K562 (cell line): ENCODE data around the gene TSEN54. TPM values are rescaled to one million over a fixed set of nuclear protein-coding genes. Genes with fewer than 3 reads are reported as not detected.

Experiments used
- ATAC-seq: fragments of 200-7000 bp; cut with Tn5 transposase; 3 replicates; pipeline ENCODE4 v1.9.1; 2020; ENCODE audit warnings: moderate library complexity
- BruUV-seq: library from RNA; stranded (reverse); fragments of 400-500 nt; replicated peaks from 2 replicates; lab custom pipeline; 2021; lab: Mats Ljungman, UMichigan
- CTCF ChIA-PET: fragments of 300-600 bp; formaldehyde crosslinking; extraction: SDS; loops from one replicate; lab custom pipeline; 2021; ENCODE audit warnings: low intra/inter-chr PET ratio; lab: Yijun Ruan, JAX
- POLR2A ChIA-PET: fragments of 300-600, 350-650 bp; sonication (Branson Sonifier 250); formaldehyde crosslinking; extraction: SDS; loops from one replicate; lab custom pipeline; 2021; ENCODE audit warnings: antibody characterized with exemption, inconsistent platforms; lab: Yijun Ruan, JAX
- DNase-seq, 4 experiments: peaks; one replicate each; pipeline versions ENCODE4 v3.0.0 to v3.0.0-alpha.2; 2011 to 2018; ENCODE audit warnings: low spot score in 3 of 4, mixed read lengths in 3 of 4; ENCODE audit errors: extremely low read depth in 1 of 4
- FAIRE-seq: peaks from 2 replicates; lab custom pipeline; 2011; peaks lifted over from hg19 to GRCh38; lab: Jason Lieb, UNC
- H2AFZ ChIP-seq: 2 replicates; pipeline ENCODE4 v1.6.0; 2011; ENCODE audit warnings: low read depth, low read length, control low read depth, inconsistent platforms
- H3K27ac ChIP-seq: fragments of 200-600 bp; 3 replicates; pipeline ENCODE4 v1.8.0; 2011; ENCODE audit warnings: low read depth, mild to moderate bottlenecking, control low read depth, inconsistent platforms, low read length, moderate library complexity, mixed read lengths; ENCODE audit errors: extremely low read depth
- H3K27me3 ChIP-seq, 2 experiments: fragments of 300-600 bp in 1 of 2; 2 replicates in 1 of 2; 3 replicates in 1 of 2; pipeline versions ENCODE4 v1.6.0 to v1.8.0; 2011; ENCODE audit warnings: inconsistent platforms in 2 of 2, low read length in 2 of 2, mild to moderate bottlenecking in 1 of 2, mixed read lengths in 1 of 2, moderate library complexity in 1 of 2; ENCODE audit not compliant: control insufficient read depth in 2 of 2, insufficient read depth in 2 of 2
- H3K36me3 ChIP-seq: fragments of 300-600 bp; 3 replicates; pipeline ENCODE4 v1.8.0; 2011; ENCODE audit warnings: mild to moderate bottlenecking, low read length, inconsistent platforms; ENCODE audit not compliant: control insufficient read depth, insufficient read depth
- H3K4me1 ChIP-seq, 2 experiments: fragments of 200-600 bp in 1 of 2; replicated peaks in 1 of 2; 2 replicates in 1 of 2; 3 replicates in 1 of 2; pipeline versions ENCODE4 v1.5.1 to v1.8.0; 2011; ENCODE audit warnings: inconsistent platforms in 2 of 2, low read length in 2 of 2, mild to moderate bottlenecking in 1 of 2, mixed read lengths in 1 of 2, moderate library complexity in 1 of 2; ENCODE audit not compliant: control insufficient read depth in 2 of 2, insufficient read depth in 2 of 2
- H3K4me2 ChIP-seq: 2 replicates; pipeline ENCODE4 v1.6.1; 2011; ENCODE audit warnings: low read length, control low read depth, inconsistent platforms, mixed read lengths; ENCODE audit not compliant: insufficient read depth
- H3K4me3 ChIP-seq: fragments of 200-600 bp; sonication (generic), shearing (Covaris generic); 2 replicates; pipeline ENCODE4 v1.5.1; 2016; ENCODE audit warnings: control low read depth, inconsistent platforms
- H3K79me2 ChIP-seq: fragments of 200-600 bp; 3 replicates; pipeline ENCODE4 v1.8.0; 2011; ENCODE audit warnings: low read length, inconsistent platforms; ENCODE audit not compliant: control insufficient read depth, insufficient read depth
- H3K9ac ChIP-seq, 2 experiments: 2 replicates each; pipeline versions ENCODE4 v1.6.0 to v1.6.1; 2011; ENCODE audit warnings: low read depth in 2 of 2, low read length in 2 of 2, control low read depth in 1 of 2, inconsistent platforms in 1 of 2, mild to moderate bottlenecking in 1 of 2, mixed read lengths in 1 of 2; ENCODE audit not compliant: insufficient read depth in 1 of 2
- H3K9me1 ChIP-seq: one replicate; pipeline ENCODE4 v1.6.0; 2011; ENCODE audit warnings: inconsistent platforms, mild to moderate bottlenecking, low read length, moderate library complexity; ENCODE audit not compliant: control insufficient read depth, insufficient read depth
- H3K9me3 ChIP-seq: replicated peaks from 2 replicates; pipeline ENCODE4 v1.5.1; 2011; ENCODE audit warnings: low read depth, low read length, inconsistent platforms; ENCODE audit not compliant: control insufficient read depth, insufficient read depth
- H4K20me1 ChIP-seq: replicated peaks from 2 replicates; pipeline ENCODE4 v1.6.1; 2011; ENCODE audit warnings: low read length, inconsistent platforms, mixed read lengths; ENCODE audit not compliant: control insufficient read depth, insufficient read depth
- CBFB ChIP-seq: sonication (generic); formaldehyde crosslinking; IDR thresholded peaks from 2 replicates; pipeline ENCODE4 v1.4.0; 2020; ENCODE audit warnings: mild to moderate bottlenecking, missing genetic modification reagents
- CHD4 ChIP-seq: fragments of 200-600 bp; sonication (generic); IDR thresholded peaks from 3 replicates; pipeline ENCODE4 v1.6.1; 2012; ENCODE audit warnings: low read depth, mild to moderate bottlenecking, mixed read lengths, low read length, inconsistent platforms; ENCODE audit not compliant: insufficient read depth, insufficient replicate concordance, poor library complexity, severe bottlenecking
- EWSR1 ChIP-seq: fragments of 450-650 bp; IDR thresholded peaks from 2 replicates; pipeline ENCODE4 v1.6.1; 2018; ENCODE audit warnings: borderline replicate concordance, mild to moderate bottlenecking, low read depth, moderate library complexity; ENCODE audit not compliant: partially characterized antibody
- JUND ChIP-seq, 2 experiments: IDR thresholded peaks; 2 replicates in 1 of 2; 3 replicates in 1 of 2; pipeline ENCODE4 v1.6.1; 2011; ENCODE audit warnings: borderline replicate concordance in 2 of 2, low read depth in 2 of 2, low read length in 2 of 2, improper control_type of control experiment in 1 of 2, missing biosample characterization in 1 of 2, missing genetic modification characterization in 1 of 2, missing genetic modification reagents in 1 of 2
- KLF1 ChIP-seq: fragments of 450-650 bp; IDR thresholded peaks from 2 replicates; pipeline ENCODE4 v1.6.1; 2016; ENCODE audit warnings: missing genetic modification characterization, missing compliant biosample characterization
- LEF1 ChIP-seq: fragments of 450-650 bp; IDR thresholded peaks from 2 replicates; pipeline ENCODE4 v1.6.1; 2016; ENCODE audit warnings: mild to moderate bottlenecking
- MBD1 ChIP-seq: fragments of 250-450 bp; sonication (Bioruptor Pico); IDR thresholded peaks from 2 replicates; pipeline ENCODE4 v1.8.0; 2022; ENCODE audit warnings: inconsistent platforms
- MEF2D ChIP-seq: conservative IDR thresholded peaks from 2 replicates; pipeline ENCODE4 v1.6.1; 2016; ENCODE audit warnings: low read depth, missing genetic modification characterization, missing compliant biosample characterization
- SFPQ ChIP-seq: fragments of 200-400 bp; formaldehyde crosslinking; IDR thresholded peaks from 2 replicates; pipeline ENCODE4 v1.6.1; 2017; ENCODE audit warnings: mild to moderate bottlenecking, low read depth, low read length, moderate library complexity
- SREBF1 ChIP-seq: fragments of 150-350 bp; IDR thresholded peaks from 2 replicates; pipeline ENCODE4 v1.6.1; 2014; ENCODE audit warnings: antibody characterized with exemption, low read depth, low read length, borderline replicate concordance
- SRF ChIP-seq, 2 experiments: fragments of 250-450, 450-650 bp in 1 of 2; sonication (Bioruptor Pico) in 1 of 2; sonication (generic) in 1 of 2; formaldehyde crosslinking; IDR thresholded peaks; 2 replicates each; pipeline versions ENCODE4 v1.5.0 to v1.5.1; 2020 to 2022; ENCODE audit warnings: mild to moderate bottlenecking in 1 of 2, missing genetic modification reagents in 1 of 2
- UBTF ChIP-seq, 2 experiments: IDR thresholded peaks; 2 replicates each; pipeline ENCODE4 v1.6.1; 2012; ENCODE audit warnings: improper control_type of control experiment in 2 of 2, low read depth in 2 of 2, low read length in 2 of 2, borderline replicate concordance in 1 of 2
- ZKSCAN3 ChIP-seq: fragments of 250-450 bp; sonication (Bioruptor Pico); IDR thresholded peaks from 2 replicates; pipeline ENCODE4 v1.4.0; 2020
- ZNF121 ChIP-seq: sonication (generic); formaldehyde crosslinking; conservative IDR thresholded peaks from 2 replicates; pipeline ENCODE4 v1.8.0; 2022; ENCODE audit warnings: missing genetic modification reagents
- ZNF282 ChIP-seq: sonication (generic); formaldehyde crosslinking; IDR thresholded peaks from 2 replicates; pipeline ENCODE4 v1.8.1; 2023; ENCODE audit warnings: missing genetic modification reagents
- WGBS: fragments of 100-300 bp; shearing (Covaris generic); methylation state at CpG from one replicate; pipeline ENCODE4 v1.1.6; 2016; ENCODE audit warnings: low coverage, mixed read lengths; ENCODE audit not compliant: insufficient coverage; ENCODE audit errors: missing lambda C conversion rate; 5-methylcytosine and 5-hydroxymethylcytosine counted together
- in situ Hi-C: fragments of 300-500 bp; cut with MboI; formaldehyde crosslinking; loops from 4 replicates; pipeline ENCODE4 v1.15.0; 2018; ENCODE audit warnings: inconsistent platforms, mixed read lengths
- intact Hi-C: fragments of 100-400 bp; cut with micrococcal nuclease; formaldehyde crosslinking; loops from 2 replicates; pipeline ENCODE4 v1.14.2; 2022
- polyA plus RNA-seq, 8 experiments: library from polyadenylated mRNA; depleted of rRNA in 4 of 8; stranded (reverse) in 5 of 8; unstranded in 3 of 8; fragments of >200 nt; fragmentation: Nextera tagmentation in 2 of 8; fragmentation: Illumina TruSeq in 1 of 8; extraction: Ambion mirVana in 2 of 8; extraction: Trizol in 1 of 8; gene quantifications; 2 replicates each; pipeline versions ENCODE4 v1.2.1 to v1.2.3, GENCODE V29; 2011 to 2014; ENCODE audit warnings: inconsistent platforms in 1 of 8, missing spikeins in 1 of 8
- total RNA-seq, 7 experiments: library from RNA; depleted of rRNA in 6 of 7; stranded (reverse); fragments of >200 nt in 6 of 7; fragmentation: Illumina TruSeq in 2 of 7; extraction: Trizol in 2 of 7; gene quantifications; 2 replicates each; pipeline versions ENCODE4 v1.2.1 to v1.2.3, GENCODE V29; 2011 to 2021; ENCODE audit warnings: low replicate concordance in 1 of 7

The TSEN54 gene
- total and polyA plus RNA-seq, 9 of the 15 experiments (the other 6 are each of a cell fraction or from before 2014, with no cell fraction given), result 5.9 to 64.3 (median 48.9) TPM

- Histone ChIP-seq H3K9me3 (no peaks in the 10 kb centered on the region), H3K4me1 (peaks cover 11 to 33% of the 10 kb centered on the region in 2 experiments; a peak in 4 of 5 replicates), H3K36me3 (no peaks in the 10 kb centered on the region), H2AFZ (no peak overlapping the region), H3K27ac (no peak overlapping the region), H3K79me2 (0 out of 3 replicates have a peak, but pooled peaks cover 2% of the 10 kb centered on the region), H4K20me1 (peaks cover 12% of the 10 kb centered on the region), H3K4me2 (no peak overlapping the region), H3K9me1 (no peaks in the 10 kb centered on the region), H3K4me3 (no peak overlapping the region), H3K9ac (peak overlapping the region in 1 of 2 experiments; percentile 52; a peak in 1 of 4 replicates), H3K27me3 (no peaks in the 10 kb centered on the region)
- FAIRE-seq, result no peak
- POLR2A ChIA-PET, result interaction anchor here (0.5 to 1.2 kb wide), 3 partner anchors 15 to 196 kb away, joined by 3 to 5 read pairs (median 3); partner anchors contain the start of gene SLC25A19
- no TSS peak for BruUV-seq
- CTCF ChIA-PET, result no interaction called here
- 76% methylated on average over 10 of the region's 12 CpGs for WGBS
- in situ Hi-C loops, result no loop called here
- ATAC-seq, result no peak
- intact Hi-C loops, result loop anchor here (2.0 kb wide), 1 partner anchor 59 kb away; no protein-coding TSS in a partner anchor
- DNase-seq, result no peak
- no peak for TF ChIP-seq ZNF282 (CRISPR knock-in tag)
- TF ChIP-seq MBD1 (CRISPR knock-in tag), result no peak
- no peak for TF ChIP-seq CBFB (CRISPR knock-in tag)
- TF ChIP-seq MEF2D (tag), result no peak
- TF ChIP-seq SREBF1, result no peak
- TF ChIP-seq KLF1 (tag), result no peak
- TF ChIP-seq EWSR1, result no peak
- no peak for TF ChIP-seq CHD4
- no peak for TF ChIP-seq SFPQ
- TF ChIP-seq SRF (CRISPR knock-in tag; IDR thresholded peaks at IDR 0.05), result no peak
- TF ChIP-seq ZNF121 (CRISPR knock-in tag), result no peak
- TF ChIP-seq JUND (IDR thresholded peaks at IDR 0.05; ENCODE audit: borderline replicate concordance, low read depth, low read length), result no peak
- TF ChIP-seq JUND (tag; IDR thresholded peaks at IDR 0.05; ENCODE audit: borderline replicate concordance, low read depth, low read length), result no peak
- TF ChIP-seq LEF1, result no peak
- no peak for TF ChIP-seq ZKSCAN3 (CRISPR knock-in tag)
- TF ChIP-seq UBTF (IDR thresholded peaks at IDR 0.05; ENCODE audit: borderline replicate concordance in 1 of 2, low read depth in 2 of 2, low read length in 2 of 2), result no peak
Observed at GRCh38 chr17:75485688-75486087, 30.6 kb upstream of the TSEN54 start.
